Measurements from ENCODE around the gene TRAPPC10. TPM values are rescaled to one million over a fixed set of nuclear protein-coding genes. Genes with fewer than 3 reads are reported as not detected.
A peak's percentile ranks its signal among the peaks of the same experiment; 100 is the strongest.
"Not testable (repeated sequence)": the region's sequence is repeated elsewhere in the genome, so short reads cannot be mapped to it uniquely, and the experiment has no call there.

Gene TRAPPC10
- total RNA-seq, 2 donors from 2014 or later = 14.4 to 38.9 TPM

GRCh38 chr21:44122131-44122530, 110.0 kb downstream of the TRAPPC10 start:
- H3K36me3 ChIP-seq; intact Hi-C loops (cut with DNase I); H3K9me3 ChIP-seq; H3K4me3 ChIP-seq; H3K4me1 ChIP-seq (replicated peaks); H3K27ac ChIP-seq; DNase-seq (ENCODE audit: low spot score); H3K27me3 ChIP-seq (replicated peaks; ENCODE audit: insufficient read depth): not testable (repeated sequence)
- no CpG with 5 or more reads among the region's 10 CpGs for WGBS

DNA sequence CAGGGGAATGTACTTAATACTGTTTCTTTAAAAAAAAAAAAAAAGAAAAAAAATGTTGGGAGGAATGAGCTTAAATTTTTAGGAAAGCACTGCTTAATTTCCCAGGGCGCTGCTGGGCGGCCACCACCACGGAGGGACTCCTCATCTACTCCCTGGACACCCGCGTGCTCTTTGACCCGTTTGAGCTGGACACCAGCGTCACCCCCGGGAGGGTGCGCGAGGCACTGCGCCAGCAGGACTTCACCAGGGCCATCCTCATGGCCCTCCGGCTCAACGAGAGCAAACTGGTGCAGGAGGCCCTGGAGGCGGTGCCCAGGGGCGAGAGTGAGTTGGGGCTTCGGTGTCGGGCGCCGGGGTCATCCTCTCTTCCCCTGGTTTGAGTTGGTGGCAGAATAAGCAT, 115.7 kb downstream of the TRAPPC10 start:
- H3K9me3 ChIP-seq; H3K4me3 ChIP-seq; DNase-seq (ENCODE audit: low spot score); H3K36me3 ChIP-seq; H3K27ac ChIP-seq; intact Hi-C loops (cut with DNase I); H3K4me1 ChIP-seq (replicated peaks); H3K27me3 ChIP-seq (replicated peaks; ENCODE audit: insufficient read depth): not testable (repeated sequence)
- WGBS = no CpG with 5 or more reads among the region's 19 CpGs

GRCh38 chr21:44133715-44134057, 121.6 kb downstream of the TRAPPC10 start:
- DNase-seq (ENCODE audit: low spot score) = not testable (repeated sequence)
- no CpG with 5 or more reads among the region's 35 CpGs for WGBS

DNA sequence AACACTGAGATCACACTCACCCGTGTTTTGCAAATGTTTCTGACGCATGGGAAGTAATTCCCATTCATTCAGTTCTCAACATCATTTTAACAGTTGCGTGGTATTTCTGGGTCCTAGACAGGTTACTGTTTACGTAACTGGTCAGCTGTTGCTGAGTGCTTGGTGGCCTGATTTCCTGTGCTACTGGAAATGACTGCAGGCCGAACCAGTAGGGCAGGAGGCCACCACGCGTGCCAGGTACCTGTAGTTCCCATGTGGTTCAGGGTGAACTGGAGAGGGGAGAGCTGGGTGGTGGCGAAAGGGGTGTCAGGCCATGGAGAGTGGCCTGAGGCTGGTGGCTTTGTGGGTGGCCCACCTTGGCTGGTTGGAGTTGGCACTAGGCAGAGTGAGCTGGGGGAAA, 122.6 kb downstream of the TRAPPC10 start:
- DNase-seq (ENCODE audit: low spot score); H3K27ac ChIP-seq; H3K36me3 ChIP-seq; H3K4me3 ChIP-seq; H3K4me1 ChIP-seq (replicated peaks); H3K9me3 ChIP-seq; H3K27me3 ChIP-seq (replicated peaks; ENCODE audit: insufficient read depth); intact Hi-C loops (cut with DNase I): not testable (repeated sequence)
- no CpG with 5 or more reads among the region's 8 CpGs for WGBS

More at GRCh38 chr21:44133715-44134057, 121.6 kb downstream of the TRAPPC10 start:
- intact Hi-C loops (cut with DNase I); H3K27me3 ChIP-seq (replicated peaks; ENCODE audit: insufficient read depth); H3K36me3 ChIP-seq; H3K9me3 ChIP-seq; H3K27ac ChIP-seq; H3K4me1 ChIP-seq (replicated peaks): not testable (repeated sequence)
- H3K4me3 ChIP-seq = peak overlapping the region in 1 of 2 donors; percentile 22

DNA sequence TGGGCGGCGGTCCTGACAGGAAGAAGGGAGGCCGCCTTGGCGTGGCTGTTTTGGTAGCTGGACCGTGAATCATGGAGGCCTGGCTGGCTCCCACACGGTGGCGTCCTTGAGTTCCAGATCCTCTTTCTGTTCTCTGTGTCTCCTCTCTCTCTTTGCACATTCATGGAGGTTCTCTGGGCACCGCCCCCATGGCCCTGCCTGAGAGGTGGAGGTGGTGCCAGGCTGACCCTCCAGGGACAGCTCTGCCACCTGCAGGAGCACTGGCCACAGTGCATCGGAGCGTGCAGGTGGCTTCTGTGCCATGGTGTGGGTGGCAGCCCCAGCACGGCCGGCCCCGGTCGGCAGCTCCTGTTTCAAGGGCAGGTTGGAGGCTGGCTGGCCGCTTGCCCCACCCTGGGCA, 125.9 kb downstream of the TRAPPC10 start:
- H3K36me3 ChIP-seq; DNase-seq (ENCODE audit: low spot score); H3K27me3 ChIP-seq (replicated peaks; ENCODE audit: insufficient read depth); H3K4me1 ChIP-seq (replicated peaks); intact Hi-C loops (cut with DNase I); H3K9me3 ChIP-seq; H3K27ac ChIP-seq; H3K4me3 ChIP-seq: not testable (repeated sequence)
- WGBS = no CpG with 5 or more reads among the region's 15 CpGs

GRCh38 chr21:44139787-44140551, 127.9 kb downstream of the TRAPPC10 start:
- H3K4me3 ChIP-seq; DNase-seq (ENCODE audit: low spot score); H3K9me3 ChIP-seq; H3K27me3 ChIP-seq (replicated peaks; ENCODE audit: insufficient read depth); H3K4me1 ChIP-seq (replicated peaks); H3K36me3 ChIP-seq; H3K27ac ChIP-seq; intact Hi-C loops (cut with DNase I): not testable (repeated sequence)
- WGBS = 76% methylated on average over 6 of the region's 30 CpGs

- not testable (repeated sequence) for H3K4me1 ChIP-seq (replicated peaks)
Measured at GRCh38 chr21:44140552-44140932, 128.4 kb downstream of the TRAPPC10 start.

DNA sequence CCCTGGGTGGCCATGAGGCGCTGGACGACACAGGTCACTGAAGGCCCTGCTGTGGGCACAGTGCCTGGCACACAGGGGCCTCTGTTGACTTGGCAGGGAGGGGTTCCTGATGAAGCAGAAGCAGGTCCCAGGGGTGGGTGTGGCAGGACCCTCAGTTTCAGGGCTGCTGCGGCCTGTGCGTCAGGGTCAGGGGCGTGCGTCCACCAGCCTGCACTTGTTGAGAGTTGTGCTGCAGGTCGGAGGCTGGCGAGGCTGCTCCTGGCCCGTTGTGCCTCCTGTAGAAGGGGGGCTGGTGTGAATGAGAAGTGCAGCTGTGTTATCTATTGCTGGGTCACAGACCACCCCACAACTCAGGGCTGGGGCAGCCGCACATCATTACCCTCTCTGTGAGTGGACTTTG, 130.4 kb downstream of the TRAPPC10 start:
- H3K9me3 ChIP-seq; H3K27ac ChIP-seq; H3K4me3 ChIP-seq; H3K36me3 ChIP-seq; intact Hi-C loops (cut with DNase I); H3K4me1 ChIP-seq (replicated peaks); DNase-seq (ENCODE audit: low spot score); H3K27me3 ChIP-seq (replicated peaks; ENCODE audit: insufficient read depth): not testable (repeated sequence)
- no CpG with 5 or more reads among the region's 10 CpGs for WGBS

More at GRCh38 chr21:44140552-44140932, 128.4 kb downstream of the TRAPPC10 start:
- H3K9me3 ChIP-seq; H3K27me3 ChIP-seq (replicated peaks; ENCODE audit: insufficient read depth); intact Hi-C loops (cut with DNase I); H3K27ac ChIP-seq; DNase-seq (ENCODE audit: low spot score); H3K36me3 ChIP-seq; H3K4me3 ChIP-seq: not testable (repeated sequence)
- WGBS = no CpG with 5 or more reads among the region's 18 CpGs

DNA sequence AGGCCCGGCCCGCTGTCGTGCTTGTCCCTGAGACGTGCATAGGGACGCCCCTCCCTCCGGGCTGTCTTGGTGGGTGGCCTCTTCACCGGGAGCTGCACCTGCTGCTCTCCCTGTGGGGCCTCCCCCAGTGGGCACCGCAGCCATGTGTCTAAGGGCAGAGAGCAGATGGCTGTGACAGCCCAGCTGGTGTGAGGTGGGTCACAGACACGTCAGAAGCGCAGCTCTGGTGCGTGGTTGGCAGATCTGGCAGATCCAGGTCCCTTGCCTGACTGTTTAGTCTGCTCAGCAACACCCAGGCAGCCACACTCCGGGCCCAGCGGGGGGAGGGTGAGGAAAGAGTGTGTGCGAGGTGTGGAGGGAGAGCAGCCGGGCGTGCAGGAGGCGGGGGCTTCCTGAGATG, 131.3 kb downstream of the TRAPPC10 start:
- intact Hi-C loops (cut with DNase I); DNase-seq (ENCODE audit: low spot score); H3K27ac ChIP-seq; H3K4me3 ChIP-seq; H3K4me1 ChIP-seq (replicated peaks); H3K27me3 ChIP-seq (replicated peaks; ENCODE audit: insufficient read depth); H3K9me3 ChIP-seq; H3K36me3 ChIP-seq: not testable (repeated sequence)
- no CpG with 5 or more reads among the region's 17 CpGs for WGBS

DNA sequence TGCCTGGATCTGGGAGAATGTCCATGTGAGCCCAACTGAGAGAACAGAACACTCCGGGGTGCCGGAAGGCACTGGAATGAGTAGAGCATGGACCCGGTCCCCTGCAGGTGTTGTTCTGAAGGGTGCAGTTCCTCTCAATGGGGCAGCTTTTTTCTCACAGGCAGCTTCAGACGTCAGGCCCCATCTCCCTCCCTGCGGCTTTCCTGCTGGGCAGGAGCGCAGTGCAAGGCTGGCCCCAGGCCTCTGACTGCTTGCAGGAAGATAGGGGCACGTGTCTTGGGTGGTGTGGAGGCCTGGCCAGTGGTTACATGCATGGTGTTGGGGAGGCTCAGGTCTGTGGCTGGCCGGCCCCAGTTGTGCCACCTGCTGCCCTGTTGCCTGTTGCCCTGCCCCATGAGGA, 131.9 kb downstream of the TRAPPC10 start:
- H3K27ac ChIP-seq; H3K36me3 ChIP-seq; DNase-seq (ENCODE audit: low spot score); H3K4me1 ChIP-seq (replicated peaks); H3K4me3 ChIP-seq; H3K27me3 ChIP-seq (replicated peaks; ENCODE audit: insufficient read depth); intact Hi-C loops (cut with DNase I); H3K9me3 ChIP-seq: not testable (repeated sequence)
- no CpG with 5 or more reads among the region's 8 CpGs for WGBS

DNA sequence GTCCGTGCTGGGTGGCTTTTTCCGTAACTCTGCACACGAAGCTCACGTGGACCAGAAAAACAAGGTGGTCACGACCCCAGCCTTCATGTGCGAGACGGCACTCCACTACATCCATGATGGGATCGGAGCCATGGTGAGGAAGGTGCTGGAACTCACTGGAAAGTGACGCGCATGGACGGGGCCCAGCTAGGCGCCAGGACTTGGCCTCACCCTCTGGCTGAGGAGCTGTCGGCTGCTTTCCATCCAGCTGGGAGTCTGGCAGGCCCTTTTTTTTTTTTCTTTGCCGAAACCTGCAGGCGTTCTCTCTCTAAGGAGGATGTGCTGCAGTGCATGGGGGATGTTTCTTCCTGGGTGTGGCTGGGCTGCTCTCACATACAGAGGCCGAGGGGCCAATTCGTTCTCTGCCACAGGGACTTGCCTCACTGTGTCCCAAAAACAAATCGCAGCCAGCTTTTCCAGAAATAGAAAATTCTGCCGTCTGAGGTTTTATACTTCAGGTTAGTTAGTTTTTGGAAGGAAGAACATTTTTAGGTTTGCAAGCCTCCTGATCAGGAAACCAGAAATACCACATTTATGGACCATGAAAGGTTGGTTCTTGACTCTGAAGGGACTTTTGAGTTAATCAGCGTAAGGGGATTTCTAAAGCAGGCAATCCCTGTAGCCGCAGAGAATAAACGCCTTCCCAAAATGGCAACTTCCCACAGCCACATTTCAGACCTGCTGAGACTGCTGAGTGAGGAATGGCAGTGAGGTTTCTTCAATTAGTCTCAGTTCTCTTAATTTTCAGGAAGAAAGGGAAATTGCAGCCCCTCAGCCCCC, 132.9 kb downstream of the TRAPPC10 start:
- H3K27me3 ChIP-seq (replicated peaks; ENCODE audit: insufficient read depth); H3K9me3 ChIP-seq; H3K4me3 ChIP-seq; H3K27ac ChIP-seq; H3K4me1 ChIP-seq (replicated peaks); intact Hi-C loops (cut with DNase I); H3K36me3 ChIP-seq; DNase-seq (ENCODE audit: low spot score): not testable (repeated sequence)
- no CpG with 5 or more reads among the region's 22 CpGs for WGBS

DNA sequence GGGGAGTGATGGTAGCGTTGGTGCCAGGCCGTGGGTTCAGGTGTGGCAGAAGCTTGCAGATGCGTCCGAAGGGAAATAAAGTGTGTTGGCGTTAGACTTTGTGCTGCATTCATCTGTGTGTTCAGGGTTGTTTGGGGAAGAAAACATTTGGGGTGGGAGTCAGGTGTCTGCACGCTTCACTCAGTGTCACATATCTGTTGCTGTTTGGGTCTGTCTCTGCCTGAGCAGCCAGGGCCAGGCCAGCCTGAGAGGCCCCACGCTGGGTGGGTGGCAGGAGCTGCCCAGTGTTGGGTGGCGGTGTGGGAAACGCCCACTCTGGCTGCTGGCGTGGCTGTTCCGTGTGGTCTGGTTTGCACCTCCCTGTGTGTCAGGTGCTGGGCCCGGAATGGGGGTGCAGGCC, 133.5 kb downstream of the TRAPPC10 start:
- H3K27me3 ChIP-seq (replicated peaks; ENCODE audit: insufficient read depth); DNase-seq (ENCODE audit: low spot score); intact Hi-C loops (cut with DNase I): not testable (repeated sequence)

More for the DNA sequence above, 133.5 kb downstream of the TRAPPC10 start:
- not testable (repeated sequence) for H3K27ac ChIP-seq; H3K4me3 ChIP-seq; H3K36me3 ChIP-seq; H3K9me3 ChIP-seq; H3K4me1 ChIP-seq (replicated peaks)
- no CpG with 5 or more reads among the region's 12 CpGs for WGBS
